ENCODE measurements around the gene DPEP1.
"Not testable (repeated sequence)": the region's sequence is repeated elsewhere in the genome, so short reads cannot be mapped to it uniquely, and the experiment has no call there.

The DPEP1 gene

DNA sequence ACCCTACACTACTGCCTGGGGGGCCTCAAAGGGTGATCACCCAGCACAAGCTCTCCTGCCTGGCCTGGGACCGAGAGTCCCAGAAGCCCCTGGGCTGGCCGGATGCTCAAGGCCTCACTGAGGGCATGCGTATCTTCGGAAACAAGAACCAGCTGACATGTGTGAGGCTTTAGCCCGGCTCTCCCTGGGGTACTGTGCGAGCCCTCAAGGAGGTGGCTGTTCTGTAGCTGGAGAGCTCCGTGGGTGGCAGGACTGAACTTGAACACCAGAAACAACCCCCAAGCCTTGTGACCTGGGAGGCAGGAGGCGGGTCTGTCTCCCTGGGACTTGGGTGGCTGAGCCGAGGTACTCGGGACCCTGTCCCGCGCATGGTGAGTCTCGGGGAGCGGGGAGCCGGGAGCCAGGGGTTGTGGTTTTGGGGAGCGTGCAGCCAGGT, 7.0 kb downstream of the DPEP1 start:
- no peak for DNase-seq

GRCh38 chr16:89621136-89621697, 7.8 kb downstream of the DPEP1 start:
- DNase-seq: no peak

GRCh38 chr16:89621698-89622409, 8.4 kb downstream of the DPEP1 start:
- DNase-seq: no peak

DNA sequence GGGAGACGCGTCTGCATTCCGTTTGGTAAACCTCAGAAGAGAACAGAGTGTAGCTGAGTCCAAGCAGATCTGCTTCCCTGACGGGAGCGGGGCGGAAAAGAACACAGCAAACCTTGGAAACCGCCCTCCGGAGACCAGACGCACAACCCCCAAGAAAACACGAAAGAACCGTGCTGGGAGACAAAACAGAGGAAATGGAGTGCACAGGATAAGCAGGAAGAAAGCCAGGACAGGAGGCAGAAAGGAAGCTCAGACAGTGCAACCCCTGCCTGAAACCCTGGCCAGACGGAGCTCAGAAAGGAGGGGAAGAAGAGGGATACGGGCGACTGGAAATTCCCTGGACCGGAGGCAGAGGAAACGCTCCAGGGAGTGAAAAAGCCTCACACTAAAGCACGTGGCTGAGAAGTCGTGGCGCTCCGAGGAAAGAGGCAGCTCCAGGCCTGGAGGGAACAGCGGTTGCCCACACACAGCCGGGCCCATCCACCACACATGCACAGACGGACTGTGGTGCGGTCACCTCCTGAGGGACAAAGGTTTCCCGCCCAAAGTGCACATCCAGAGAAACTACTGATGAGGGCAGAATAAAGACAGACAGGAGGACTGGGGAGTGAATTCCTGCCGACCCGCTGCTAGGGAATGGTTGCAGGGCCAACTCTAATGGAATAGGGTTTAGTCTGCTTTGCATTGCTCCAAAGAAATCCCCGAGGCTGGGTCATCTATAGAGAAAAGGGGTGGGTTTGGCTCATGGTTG, 10.2 kb downstream of the DPEP1 start:
- DNase-seq: no peak

DNA sequence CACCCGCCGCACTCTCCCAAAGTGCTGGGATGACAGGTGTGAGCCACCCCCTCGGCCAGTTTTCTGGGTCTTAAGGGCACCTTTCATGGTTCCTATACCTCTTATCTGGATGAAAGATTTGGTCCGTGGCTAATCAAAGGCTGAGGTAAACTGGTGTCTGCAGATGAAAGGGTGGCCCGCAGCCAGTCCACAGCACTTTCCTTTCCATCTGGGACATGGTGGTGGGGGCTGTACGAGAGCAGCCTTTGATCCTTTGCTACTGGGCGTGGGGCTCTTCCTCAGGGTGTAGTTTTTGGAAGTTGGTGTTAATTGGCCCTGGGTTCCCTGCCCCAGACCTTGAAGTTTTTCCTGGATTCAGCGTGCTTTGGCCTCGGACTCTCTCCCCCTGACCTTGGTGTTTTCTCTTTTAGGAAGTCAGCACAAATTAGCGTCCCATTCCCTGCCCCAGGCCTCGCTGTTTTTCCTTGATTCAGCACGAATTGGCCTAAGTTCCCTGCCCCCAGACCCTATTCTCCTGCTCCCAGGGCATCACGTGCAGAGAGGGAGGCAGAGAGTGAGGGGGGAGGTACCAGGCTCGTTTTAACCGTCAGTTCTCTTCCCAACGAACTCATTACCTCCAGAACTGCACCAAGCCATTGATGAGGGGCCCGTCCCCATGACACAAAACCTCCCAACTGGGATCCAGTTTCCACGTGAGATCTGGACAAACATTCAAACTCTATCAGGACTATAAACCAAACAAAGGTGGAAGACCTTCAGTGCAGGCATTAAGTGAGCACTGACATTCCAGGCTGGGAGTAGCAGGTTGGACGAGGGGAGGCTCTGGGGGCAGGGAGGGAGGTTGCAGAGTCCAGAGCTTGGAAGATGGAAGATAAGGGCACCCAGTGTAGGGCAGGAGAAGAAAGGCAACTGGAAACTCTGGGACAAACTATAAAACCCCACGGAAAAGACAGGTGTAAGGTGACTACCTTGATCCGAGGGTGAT, 11.6 kb downstream of the DPEP1 start:
- no peak for DNase-seq

- no peak for DNase-seq
These were observed 16.6 kb downstream of the DPEP1 start for GRCh38 chr16:89629827-89630610.

DNA sequence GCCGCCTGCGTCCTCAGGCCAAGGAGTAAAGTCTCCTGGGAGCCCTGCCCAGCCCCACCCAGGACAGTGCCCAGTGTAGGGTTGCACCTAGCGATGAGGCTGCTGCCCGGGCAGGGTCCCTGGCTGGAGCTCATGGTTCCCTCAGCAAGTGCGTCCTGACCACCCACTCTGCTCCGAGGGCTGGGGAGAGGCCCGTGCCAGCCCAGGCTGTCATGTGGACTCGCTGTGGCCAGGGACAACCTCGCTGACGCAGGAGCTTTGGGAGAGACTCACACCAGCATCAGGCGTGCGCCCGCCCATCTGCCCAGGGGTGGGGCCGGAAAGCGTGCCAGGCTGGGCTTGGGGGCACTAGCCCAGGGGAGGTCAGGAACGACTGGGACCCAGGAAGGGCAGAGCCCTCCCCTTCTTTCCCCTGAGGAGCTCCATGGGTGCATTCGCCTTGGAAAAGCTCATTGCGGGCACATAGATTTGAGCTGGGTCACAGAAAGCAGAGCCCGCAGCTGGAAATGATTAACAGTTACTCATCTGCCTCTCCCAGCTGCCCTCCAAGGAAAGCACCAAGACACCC, 19.7 kb downstream of the DPEP1 start:
- DNase-seq: no peak

GRCh38 chr16:89634463-89635385, 21.3 kb downstream of the DPEP1 start:
- DNase-seq: not testable (repeated sequence)

DNA sequence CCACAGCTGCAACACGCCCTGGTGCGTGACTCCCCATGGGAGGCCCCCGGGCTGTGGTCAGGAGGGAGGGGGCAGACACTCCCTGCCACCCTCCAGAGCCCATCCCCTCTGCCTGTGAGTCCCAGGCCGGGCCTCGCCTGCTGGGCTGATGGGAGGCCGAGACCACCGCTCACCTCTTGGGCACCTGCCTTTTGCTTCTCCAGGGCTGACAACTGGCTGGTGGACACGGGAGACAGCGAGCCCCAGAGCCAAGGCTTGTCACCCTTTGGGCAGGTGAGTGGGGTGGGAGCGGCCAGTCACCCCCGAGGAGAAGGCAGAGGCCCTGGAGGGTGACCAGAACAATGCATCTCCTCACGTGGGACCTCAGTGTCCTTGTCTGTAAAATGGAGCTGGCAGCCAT, 23.2 kb downstream of the DPEP1 start:
- DNase-seq: no peak

- no peak for DNase-seq
These were observed 23.9 kb downstream of the DPEP1 start for GRCh38 chr16:89637379-89637778.

GRCh38 chr16:89638455-89638854, 25.0 kb downstream of the DPEP1 start:
- DNase-seq: no peak

GRCh38 chr16:89639385-89639784, 25.9 kb downstream of the DPEP1 start:
- DNase-seq: no peak

- no peak for DNase-seq
These were observed 28.1 kb downstream of the DPEP1 start for GRCh38 chr16:89641458-89642119.

- no peak for DNase-seq
These were observed 29.1 kb downstream of the DPEP1 start for GRCh38 chr16:89642574-89642973.

GRCh38 chr16:89643769-89644300, 30.4 kb downstream of the DPEP1 start:
- no peak for DNase-seq

- DNase-seq: no peak
These were observed 31.7 kb downstream of the DPEP1 start for GRCh38 chr16:89645122-89645521.

DNA sequence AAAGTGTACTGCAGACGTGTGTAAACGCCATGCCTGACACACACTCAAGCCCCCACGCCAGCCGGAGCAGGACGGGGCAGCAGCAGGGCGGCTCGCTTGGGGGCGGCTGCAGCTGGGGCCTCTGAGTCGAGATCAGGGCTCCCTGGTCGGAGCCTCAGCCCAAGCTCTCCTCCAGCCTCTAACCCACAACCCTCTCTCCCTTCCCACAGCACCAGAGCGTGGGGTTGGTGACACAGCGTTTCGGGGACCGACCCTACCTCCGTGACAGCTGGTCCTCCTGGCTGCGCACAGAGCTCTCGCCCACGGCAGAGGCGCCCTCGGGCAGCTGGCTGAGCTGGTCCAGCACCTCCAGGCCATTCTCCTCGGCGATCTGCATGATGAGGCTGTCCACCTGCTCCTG, 32.8 kb downstream of the DPEP1 start:
- no peak for DNase-seq

DNA sequence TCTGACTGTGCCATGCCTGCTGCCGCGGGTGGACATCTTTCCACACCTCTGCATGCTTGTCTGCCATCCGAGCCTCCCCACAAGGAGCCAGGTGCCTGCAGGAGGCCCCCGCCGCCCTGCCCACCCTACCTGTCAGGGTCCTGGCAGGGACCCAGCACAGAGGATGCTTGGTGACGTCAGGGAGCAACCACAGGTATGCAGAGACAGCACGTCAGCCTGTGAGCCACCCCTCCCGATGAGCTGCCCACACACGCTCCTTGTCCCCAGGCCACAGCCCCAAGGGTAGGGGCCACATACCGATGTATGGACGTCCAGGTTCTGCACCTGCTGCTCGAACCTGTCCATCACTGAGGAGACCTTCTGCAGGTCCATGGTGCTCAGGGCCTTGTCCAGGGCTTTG, 33.5 kb downstream of the DPEP1 start:
- no peak for DNase-seq

- no peak for DNase-seq
These were observed 38.1 kb downstream of the DPEP1 start for GRCh38 chr16:89651584-89651983.

All from T-helper 1 cell (primary cell).